Activated CD4-positive, alpha-beta T cell treated with anti-CD3 and anti-CD28 coated beads, Interleukin-2, amount 10 ng/mL, durations not matched to agents 7 days and 5 days (primary cell): ENCODE data around the gene PARD3. TPM values are rescaled to one million over a fixed set of nuclear protein-coding genes. Genes with fewer than 3 reads are reported as not detected.

Source experiments
- CTCF ChIA-PET: fragments of 350-600 bp; sonication (Branson Sonifier 250); formaldehyde crosslinking; loops from one replicate; lab custom pipeline; 2021; ENCODE audit warnings: antibody characterized with exemption; lab: Charles Lee
- POLR2A ChIA-PET: fragments of 350-600 bp; sonication (Branson Sonifier 250); formaldehyde crosslinking; loops from one replicate; lab custom pipeline; 2021; ENCODE audit warnings: antibody characterized with exemption; lab: Charles Lee
- DNase-seq: peaks from one replicate; pipeline ENCODE4 v3.0.0-alpha.2; 2020
- H3K27ac Mint-ChIP-seq: one replicate; pipeline ENCODE4 v1.8.0; 2021; ENCODE audit warnings: mild to moderate bottlenecking, moderate library complexity, mixed read lengths
- H3K27me3 Mint-ChIP-seq: one replicate; pipeline ENCODE4 v1.8.0; 2021; ENCODE audit warnings: mixed read lengths
- H3K36me3 Mint-ChIP-seq: one replicate; pipeline ENCODE4 v1.8.0; 2021; ENCODE audit warnings: low read depth, mixed read lengths
- H3K4me1 Mint-ChIP-seq: one replicate; pipeline ENCODE4 v1.8.0; 2021; ENCODE audit warnings: mixed read lengths
- H3K4me3 Mint-ChIP-seq: one replicate; pipeline ENCODE4 v1.8.0; 2021; ENCODE audit warnings: mild to moderate bottlenecking, moderate library complexity, mixed read lengths
- H3K9me3 Mint-ChIP-seq: one replicate; pipeline ENCODE4 v1.8.0; 2021; ENCODE audit warnings: mixed read lengths
- total RNA-seq, 2 experiments: library from RNA; stranded (reverse); gene quantifications; one replicate each; pipeline ENCODE4 v1.2.3, GENCODE V29; 2021

PARD3 gene
- total RNA-seq, 2 experiments from 2014 or later: 1.0 to 1.2 TPM

DNA sequence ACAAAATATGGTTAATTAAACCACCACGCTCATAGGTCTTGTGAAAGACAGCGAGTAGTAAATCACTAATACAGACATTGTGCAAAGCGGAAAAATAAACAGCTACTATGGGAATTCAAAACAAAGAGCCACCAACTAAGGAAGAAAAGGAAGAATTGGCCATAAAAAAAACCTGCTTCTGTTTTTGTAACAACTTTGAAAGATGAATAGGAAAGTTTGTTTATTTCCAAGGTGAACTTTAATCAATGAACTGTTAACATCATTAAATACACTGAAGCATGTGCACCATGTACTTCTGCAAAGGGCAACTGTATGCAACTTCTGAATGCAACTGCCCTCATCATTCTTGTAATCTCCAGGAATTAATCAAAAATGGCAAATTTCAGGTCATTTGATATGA, 651.1 kb downstream of the PARD3 start:
- POLR2A ChIA-PET: no interaction called here
- DNase-seq: no peak
- Mint-ChIP-seq H3K36me3 (no peaks in the 10 kb centered on the region), H3K27ac (no peak overlapping the region), H3K9me3 (peaks cover 2% of the 10 kb centered on the region), H3K4me3 (no peak overlapping the region), H3K27me3 (no peaks in the 10 kb centered on the region), H3K4me1 (no peaks in the 10 kb centered on the region)
- CTCF ChIA-PET: no interaction called here

DNA sequence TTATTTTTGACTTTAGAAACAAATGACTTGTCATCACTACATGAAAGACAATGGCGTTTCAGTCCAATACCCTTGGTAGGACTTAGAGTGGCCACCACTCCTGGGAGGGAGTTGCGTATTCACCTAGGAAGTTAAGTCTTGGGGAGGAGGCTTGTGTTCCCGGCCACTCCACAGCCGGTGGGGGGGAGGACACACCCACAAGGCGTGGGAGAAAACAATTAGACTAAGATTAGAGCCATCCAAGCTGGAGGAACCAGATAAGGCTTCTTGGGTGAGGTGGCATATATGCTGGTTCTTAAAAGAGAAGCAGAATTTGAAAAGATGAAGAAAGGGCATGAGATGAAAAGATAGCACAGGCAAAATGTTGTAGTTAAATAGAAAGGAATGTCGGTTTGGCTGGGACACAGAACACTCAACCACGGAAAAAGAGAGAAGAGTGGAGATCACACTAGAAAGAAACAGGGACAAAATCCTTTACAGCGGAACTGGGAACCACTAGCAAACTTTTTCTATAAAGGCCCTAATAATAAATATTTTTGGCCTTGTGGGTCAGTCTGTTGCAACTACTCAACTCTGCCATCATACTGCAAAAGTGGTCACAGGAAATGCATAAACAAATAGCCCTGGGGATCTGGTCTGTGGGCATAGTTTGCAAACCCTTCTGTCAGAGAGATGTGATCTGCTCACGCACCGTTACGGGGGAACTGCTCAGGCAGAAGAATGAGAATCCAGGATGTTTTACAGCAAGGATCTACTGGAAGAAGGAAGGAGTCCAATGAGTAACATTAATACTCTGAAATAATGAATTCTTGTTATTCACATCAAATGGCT, 651.8 kb downstream of the PARD3 start:
- CTCF ChIA-PET: no interaction called here
- Mint-ChIP-seq H3K27me3 (no peaks in the 10 kb centered on the region), H3K4me3 (no peak overlapping the region), H3K9me3 (peaks cover 2% of the 10 kb centered on the region), H3K4me1 (no peaks in the 10 kb centered on the region), H3K27ac (no peak overlapping the region), H3K36me3 (no peaks in the 10 kb centered on the region)
- DNase-seq: no peak
- POLR2A ChIA-PET: no interaction called here

- Mint-ChIP-seq H3K27me3 (no peaks in the 10 kb centered on the region), H3K9me3 (peaks cover 2% of the 10 kb centered on the region), H3K4me3 (no peak overlapping the region), H3K27ac (no peak overlapping the region), H3K4me1 (no peaks in the 10 kb centered on the region), H3K36me3 (no peaks in the 10 kb centered on the region)
- POLR2A ChIA-PET: no interaction called here
- no peak for DNase-seq
- CTCF ChIA-PET: no interaction called here
These were observed 653.2 kb downstream of the PARD3 start for GRCh38 chr10:34161777-34162370.

- DNase-seq: no peak
- Mint-ChIP-seq H3K4me1 (no peaks in the 10 kb centered on the region), H3K9me3 (peaks cover 2% of the 10 kb centered on the region), H3K27ac (no peak overlapping the region), H3K36me3 (no peaks in the 10 kb centered on the region), H3K4me3 (no peak overlapping the region), H3K27me3 (no peaks in the 10 kb centered on the region)
- POLR2A ChIA-PET: no interaction called here
- CTCF ChIA-PET: no interaction called here
These were observed 654.5 kb downstream of the PARD3 start for GRCh38 chr10:34160595-34160994.

GRCh38 chr10:34157501-34157900, 657.6 kb downstream of the PARD3 start:
- H3K36me3 Mint-ChIP-seq: no peaks in the 10 kb centered on the region
- peaks cover 1% of the 10 kb centered on the region for H3K9me3 Mint-ChIP-seq
- no peak overlapping the region for H3K4me3 Mint-ChIP-seq
- POLR2A ChIA-PET: no interaction called here
- no peak overlapping the region for H3K27ac Mint-ChIP-seq
- no peaks in the 10 kb centered on the region for H3K4me1 Mint-ChIP-seq
- CTCF ChIA-PET: no interaction called here
- H3K27me3 Mint-ChIP-seq: no peaks in the 10 kb centered on the region
- no peak for DNase-seq

DNA sequence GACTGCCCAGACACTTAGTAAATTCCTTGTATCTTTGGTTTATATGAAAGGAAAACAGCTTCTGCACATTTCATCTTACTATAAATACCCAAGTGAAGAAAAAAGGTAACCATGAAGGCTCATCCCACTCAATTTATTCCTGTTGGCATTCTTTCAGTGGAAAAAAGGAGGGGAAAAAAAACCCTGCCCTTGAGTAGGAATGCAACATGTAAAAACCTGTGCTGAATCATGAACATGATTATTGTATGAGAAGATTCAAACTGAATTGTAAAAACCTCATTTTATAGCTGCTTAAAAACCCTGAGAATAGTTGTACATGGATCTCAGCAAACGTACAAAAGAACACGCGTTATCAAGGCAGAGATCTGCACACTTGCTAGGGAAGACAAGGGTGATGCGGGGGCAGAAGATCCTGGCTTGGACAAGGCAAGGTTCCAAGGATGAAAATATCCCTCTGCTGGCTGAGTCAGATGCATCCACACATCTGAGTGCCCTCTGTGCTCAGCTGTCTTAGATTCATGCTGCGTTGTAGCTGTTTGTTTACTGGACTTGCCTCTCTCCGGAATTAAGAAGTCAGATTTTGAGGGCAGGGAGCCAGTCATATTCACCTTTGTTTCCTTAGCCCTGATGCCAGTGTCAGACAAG, 658.2 kb downstream of the PARD3 start:
- no peaks in the 10 kb centered on the region for H3K36me3 Mint-ChIP-seq
- no peak overlapping the region for H3K27ac Mint-ChIP-seq
- no peaks in the 10 kb centered on the region for H3K4me1 Mint-ChIP-seq
- no peak for DNase-seq
- no peaks in the 10 kb centered on the region for H3K9me3 Mint-ChIP-seq
- POLR2A ChIA-PET: no interaction called here
- CTCF ChIA-PET: no interaction called here
- H3K4me3 Mint-ChIP-seq: no peak overlapping the region
- H3K27me3 Mint-ChIP-seq: no peaks in the 10 kb centered on the region

GRCh38 chr10:34155812-34156211, 659.3 kb downstream of the PARD3 start:
- no peaks in the 10 kb centered on the region for H3K27me3 Mint-ChIP-seq
- H3K9me3 Mint-ChIP-seq: no peaks in the 10 kb centered on the region
- POLR2A ChIA-PET: no interaction called here
- CTCF ChIA-PET: no interaction called here
- H3K36me3 Mint-ChIP-seq: no peaks in the 10 kb centered on the region
- no peak for DNase-seq
- no peak overlapping the region for H3K4me3 Mint-ChIP-seq
- H3K4me1 Mint-ChIP-seq: no peaks in the 10 kb centered on the region
- H3K27ac Mint-ChIP-seq: no peak overlapping the region

GRCh38 chr10:34154383-34154900, 660.7 kb downstream of the PARD3 start:
- DNase-seq: no peak
- no peak overlapping the region for H3K4me3 Mint-ChIP-seq
- no peaks in the 10 kb centered on the region for H3K9me3 Mint-ChIP-seq
- peaks cover 3% of the 10 kb centered on the region for H3K27me3 Mint-ChIP-seq
- no peaks in the 10 kb centered on the region for H3K4me1 Mint-ChIP-seq
- ChIA-PET POLR2A (no interaction called here), CTCF (no interaction called here)
- no peaks in the 10 kb centered on the region for H3K36me3 Mint-ChIP-seq
- no peak overlapping the region for H3K27ac Mint-ChIP-seq

- POLR2A ChIA-PET: no interaction called here
- H3K27me3 Mint-ChIP-seq: peaks cover 3% of the 10 kb centered on the region
These were observed 661.3 kb downstream of the PARD3 start for GRCh38 chr10:34153663-34154382.

DNA sequence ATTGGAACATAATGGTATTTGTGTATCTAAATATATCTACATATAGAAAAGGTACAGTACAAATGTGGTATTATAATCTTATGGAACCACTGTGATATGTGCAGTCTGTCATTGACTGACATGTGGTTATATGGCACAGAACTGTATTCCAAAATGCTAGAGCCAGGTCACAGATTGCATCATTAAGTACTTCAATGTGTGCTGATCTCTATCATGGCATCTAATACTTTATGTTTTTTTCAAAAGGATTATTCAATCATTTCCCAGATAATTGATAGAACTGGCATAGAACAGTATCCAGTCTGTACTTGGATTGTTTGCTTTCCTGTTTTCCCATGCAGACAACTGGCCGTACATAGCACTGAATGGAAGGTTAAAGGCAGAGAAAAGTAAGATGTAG, 662.7 kb downstream of the PARD3 start:
- ChIA-PET CTCF (no interaction called here), POLR2A (no interaction called here)
- Mint-ChIP-seq H3K4me3 (no peak overlapping the region), H3K27me3 (peaks cover 3% of the 10 kb centered on the region), H3K27ac (no peak overlapping the region), H3K4me1 (no peaks in the 10 kb centered on the region), H3K36me3 (no peaks in the 10 kb centered on the region), H3K9me3 (no peaks in the 10 kb centered on the region)
- no peak for DNase-seq

More at GRCh38 chr10:34153663-34154382, 661.3 kb downstream of the PARD3 start:
- no peak overlapping the region for H3K4me3 Mint-ChIP-seq
- H3K27ac Mint-ChIP-seq: no peak overlapping the region
- H3K9me3 Mint-ChIP-seq: no peaks in the 10 kb centered on the region
- no peak for DNase-seq
- no peaks in the 10 kb centered on the region for H3K4me1 Mint-ChIP-seq
- CTCF ChIA-PET: no interaction called here
- no peaks in the 10 kb centered on the region for H3K36me3 Mint-ChIP-seq

DNA sequence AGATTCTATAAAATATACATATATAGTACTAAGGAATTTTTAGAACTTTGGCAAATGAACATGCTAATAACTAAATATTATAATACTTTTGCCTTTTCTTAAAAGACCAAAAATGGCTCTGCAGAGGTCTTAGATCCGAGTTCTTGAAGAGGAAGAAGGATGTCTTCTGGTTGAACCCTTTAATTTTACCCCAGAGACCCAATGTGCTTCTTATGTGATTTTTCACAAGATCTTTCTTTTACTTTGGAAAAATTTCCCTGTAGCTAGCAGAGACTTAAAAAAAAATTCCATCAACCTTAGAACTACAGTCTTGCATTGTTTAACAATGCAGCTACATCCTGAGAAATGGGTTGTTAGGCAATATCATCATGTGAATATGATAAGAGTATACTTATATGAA, 663.2 kb downstream of the PARD3 start:
- Mint-ChIP-seq H3K4me1 (no peaks in the 10 kb centered on the region), H3K27ac (no peak overlapping the region), H3K4me3 (no peak overlapping the region), H3K36me3 (no peaks in the 10 kb centered on the region), H3K27me3 (peaks cover 3% of the 10 kb centered on the region), H3K9me3 (no peaks in the 10 kb centered on the region)
- ChIA-PET POLR2A (no interaction called here), CTCF (no interaction called here)
- DNase-seq: no peak

DNA sequence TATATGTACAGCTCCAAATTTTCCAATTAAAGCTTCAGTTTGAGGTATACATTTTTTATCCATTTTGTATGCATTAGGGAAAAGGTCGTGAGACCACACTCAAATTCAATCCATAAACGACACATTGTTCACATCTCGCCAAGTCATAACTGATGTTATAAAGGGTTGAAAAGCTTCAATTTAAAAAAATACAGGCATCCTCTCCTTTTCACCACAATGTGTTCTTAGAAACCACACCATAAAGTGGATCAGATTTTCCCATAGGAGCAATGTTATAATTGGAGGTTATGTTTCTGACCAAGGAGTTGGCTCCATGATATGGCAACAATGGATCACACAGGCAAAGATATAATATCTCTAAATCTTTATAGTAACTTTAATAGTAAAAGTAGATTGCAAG, 663.6 kb downstream of the PARD3 start:
- DNase-seq: no peak
- H3K4me1 Mint-ChIP-seq: no peaks in the 10 kb centered on the region
- CTCF ChIA-PET: no interaction called here
- POLR2A ChIA-PET: no interaction called here
- no peak overlapping the region for H3K4me3 Mint-ChIP-seq
- peaks cover 3% of the 10 kb centered on the region for H3K27me3 Mint-ChIP-seq
- H3K36me3 Mint-ChIP-seq: no peaks in the 10 kb centered on the region
- no peak overlapping the region for H3K27ac Mint-ChIP-seq
- no peaks in the 10 kb centered on the region for H3K9me3 Mint-ChIP-seq

DNA sequence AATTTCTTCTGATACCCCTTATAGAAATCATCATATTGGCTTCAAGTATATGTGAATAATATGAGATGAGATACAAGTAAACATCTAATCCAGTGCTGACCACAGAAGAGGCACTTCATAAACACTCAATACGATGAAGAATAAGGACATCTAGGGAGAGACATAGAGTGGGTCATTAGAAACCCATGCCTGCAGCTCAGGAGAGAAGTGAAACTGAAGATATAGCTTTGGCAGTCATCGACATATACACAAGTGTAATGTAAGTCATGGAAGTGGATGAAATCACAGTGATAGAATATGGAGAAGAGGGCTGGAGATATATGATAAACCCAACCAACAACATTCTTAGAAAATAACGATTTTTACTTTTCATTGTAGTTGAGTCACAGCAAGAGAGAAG, 665.0 kb downstream of the PARD3 start:
- H3K27me3 Mint-ChIP-seq: peaks cover 5% of the 10 kb centered on the region
- DNase-seq: no peak
- no peaks in the 10 kb centered on the region for H3K36me3 Mint-ChIP-seq
- H3K9me3 Mint-ChIP-seq: no peaks in the 10 kb centered on the region
- H3K27ac Mint-ChIP-seq: no peak overlapping the region
- no peak overlapping the region for H3K4me3 Mint-ChIP-seq
- CTCF ChIA-PET: no interaction called here
- POLR2A ChIA-PET: no interaction called here
- no peaks in the 10 kb centered on the region for H3K4me1 Mint-ChIP-seq
